ENCODE data around the gene PAM. TPM values are rescaled to one million over a fixed set of nuclear protein-coding genes. Genes with fewer than 3 reads are reported as not detected.

Gene PAM
- total RNA-seq, 2 experiments from 2014 or later = 31.2 to 37.6 TPM

GRCh38 chr5:102921341-102922044, 166.4 kb downstream of the PAM start:
- Mint-ChIP-seq H3K4me3 (no peak overlapping the region), H3K27ac (no peak overlapping the region), H3K4me1 (ENCODE audit: low read depth) (no peaks in the 10 kb centered on the region), H3K9me3 (no peaks in the 10 kb centered on the region), H3K36me3 (ENCODE audit: low read depth) (peaks cover 5% of the 10 kb centered on the region), H3K27me3 (ENCODE audit: low read depth) (no peaks in the 10 kb centered on the region)
- DNase-seq = no peak
- intact Hi-C loops (cut with micrococcal nuclease) = no loop called here
- CTCF ChIA-PET = interaction anchor here (1.2 kb wide), 1 partner anchor 215 kb away, joined by 3 read pairs; no protein-coding TSS in a partner anchor

GRCh38 chr5:102922111-102922720, 167.1 kb downstream of the PAM start:
- no peak overlapping the region for H3K4me3 Mint-ChIP-seq
- intact Hi-C loops (cut with micrococcal nuclease) = no loop called here
- no peaks in the 10 kb centered on the region for H3K9me3 Mint-ChIP-seq
- H3K27me3 Mint-ChIP-seq (ENCODE audit: low read depth) = no peaks in the 10 kb centered on the region
- DNase-seq = no peak
- peaks cover 10% of the 10 kb centered on the region for H3K36me3 Mint-ChIP-seq (ENCODE audit: low read depth)
- no peaks in the 10 kb centered on the region for H3K4me1 Mint-ChIP-seq (ENCODE audit: low read depth)
- CTCF ChIA-PET = interaction anchor here (0.6 to 1.2 kb wide), 2 partner anchors 40 to 216 kb away, joined by 3 to 4 read pairs; no protein-coding TSS in a partner anchor
- no peak overlapping the region for H3K27ac Mint-ChIP-seq

GRCh38 chr5:102922799-102923477, 167.8 kb downstream of the PAM start:
- Mint-ChIP-seq H3K4me1 (ENCODE audit: low read depth) (no peaks in the 10 kb centered on the region), H3K9me3 (no peaks in the 10 kb centered on the region), H3K27me3 (ENCODE audit: low read depth) (no peaks in the 10 kb centered on the region), H3K4me3 (no peak overlapping the region), H3K36me3 (ENCODE audit: low read depth) (peaks cover 10% of the 10 kb centered on the region), H3K27ac (no peak overlapping the region)
- DNase-seq = no peak
- CTCF ChIA-PET = interaction anchor here (0.6 kb wide), 1 partner anchor 40 kb away, joined by 4 read pairs; no protein-coding TSS in a partner anchor
- intact Hi-C loops (cut with micrococcal nuclease) = no loop called here

GRCh38 chr5:102924963-102925362, 169.9 kb downstream of the PAM start:
- DNase-seq = no peak
- intact Hi-C loops (cut with micrococcal nuclease) = no loop called here
- peaks cover 11% of the 10 kb centered on the region for H3K36me3 Mint-ChIP-seq (ENCODE audit: low read depth)
- no peak overlapping the region for H3K27ac Mint-ChIP-seq
- CTCF ChIA-PET = interaction anchor here (0.7 kb wide), 2 partner anchors 10 to 611 kb away, joined by 3 read pairs; no protein-coding TSS in a partner anchor
- H3K27me3 Mint-ChIP-seq (ENCODE audit: low read depth) = no peaks in the 10 kb centered on the region
- no peaks in the 10 kb centered on the region for H3K4me1 Mint-ChIP-seq (ENCODE audit: low read depth)
- H3K9me3 Mint-ChIP-seq = no peaks in the 10 kb centered on the region
- no peak overlapping the region for H3K4me3 Mint-ChIP-seq

- H3K36me3 Mint-ChIP-seq (ENCODE audit: low read depth) = peaks cover 11% of the 10 kb centered on the region
- H3K4me3 Mint-ChIP-seq = no peak overlapping the region
- no peak overlapping the region for H3K27ac Mint-ChIP-seq
- no peak for DNase-seq
- intact Hi-C loops (cut with micrococcal nuclease) = no loop called here
- H3K4me1 Mint-ChIP-seq (ENCODE audit: low read depth) = no peaks in the 10 kb centered on the region
- no peaks in the 10 kb centered on the region for H3K27me3 Mint-ChIP-seq (ENCODE audit: low read depth)
- no peaks in the 10 kb centered on the region for H3K9me3 Mint-ChIP-seq
- CTCF ChIA-PET = no interaction called here
These were observed 171.9 kb downstream of the PAM start for GRCh38 chr5:102927007-102927406.

GRCh38 chr5:102930244-102930643, 175.1 kb downstream of the PAM start:
- intact Hi-C loops (cut with micrococcal nuclease) = no loop called here
- H3K9me3 Mint-ChIP-seq = no peaks in the 10 kb centered on the region
- no peaks in the 10 kb centered on the region for H3K4me1 Mint-ChIP-seq (ENCODE audit: low read depth)
- H3K4me3 Mint-ChIP-seq = no peak overlapping the region
- no peak overlapping the region for H3K27ac Mint-ChIP-seq
- no peaks in the 10 kb centered on the region for H3K27me3 Mint-ChIP-seq (ENCODE audit: low read depth)
- H3K36me3 Mint-ChIP-seq (ENCODE audit: low read depth) = peaks cover 13% of the 10 kb centered on the region
- no peak for DNase-seq
- CTCF ChIA-PET = interaction anchor here (0.7 to 1.3 kb wide), 2 partner anchors 10 to 249 kb away, joined by 3 to 7 read pairs; no protein-coding TSS in a partner anchor

- CTCF ChIA-PET = interaction anchor here (1.3 kb wide), 1 partner anchor 9 kb away, joined by 7 read pairs; no protein-coding TSS in a partner anchor
- H3K27me3 Mint-ChIP-seq (ENCODE audit: low read depth) = no peaks in the 10 kb centered on the region
- no peak overlapping the region for H3K27ac Mint-ChIP-seq
- no peak overlapping the region for H3K4me3 Mint-ChIP-seq
- H3K36me3 Mint-ChIP-seq (ENCODE audit: low read depth) = peaks cover 13% of the 10 kb centered on the region
- no peak for DNase-seq
- H3K4me1 Mint-ChIP-seq (ENCODE audit: low read depth) = peaks cover 4% of the 10 kb centered on the region
- H3K9me3 Mint-ChIP-seq = no peaks in the 10 kb centered on the region
- intact Hi-C loops (cut with micrococcal nuclease) = no loop called here
These were observed 176.1 kb downstream of the PAM start for GRCh38 chr5:102931085-102931725.

GRCh38 chr5:102932781-102933180, 177.7 kb downstream of the PAM start:
- H3K4me1 Mint-ChIP-seq (ENCODE audit: low read depth) = peaks cover 4% of the 10 kb centered on the region
- CTCF ChIA-PET = no interaction called here

GRCh38 chr5:102933316-102933715, 178.2 kb downstream of the PAM start:
- no peak overlapping the region for H3K27ac Mint-ChIP-seq
- CTCF ChIA-PET = interaction anchor here (0.7 kb wide), 1 partner anchor 472 kb away, joined by 3 read pairs; no protein-coding TSS in a partner anchor
- peaks cover 4% of the 10 kb centered on the region for H3K4me1 Mint-ChIP-seq (ENCODE audit: low read depth)
- peaks cover 6% of the 10 kb centered on the region for H3K36me3 Mint-ChIP-seq (ENCODE audit: low read depth)
- intact Hi-C loops (cut with micrococcal nuclease) = no loop called here
- no peak for DNase-seq
- H3K27me3 Mint-ChIP-seq (ENCODE audit: low read depth) = no peaks in the 10 kb centered on the region
- H3K4me3 Mint-ChIP-seq = no peak overlapping the region
- H3K9me3 Mint-ChIP-seq = no peaks in the 10 kb centered on the region

More at GRCh38 chr5:102932781-102933180, 177.7 kb downstream of the PAM start:
- Mint-ChIP-seq H3K36me3 (ENCODE audit: low read depth) (peaks cover 6% of the 10 kb centered on the region), H3K27me3 (ENCODE audit: low read depth) (no peaks in the 10 kb centered on the region), H3K27ac (no peak overlapping the region), H3K4me3 (no peak overlapping the region), H3K9me3 (no peaks in the 10 kb centered on the region)
- no peak for DNase-seq
- intact Hi-C loops (cut with micrococcal nuclease) = no loop called here

- no peaks in the 10 kb centered on the region for H3K9me3 Mint-ChIP-seq
- no peak overlapping the region for H3K4me3 Mint-ChIP-seq
- H3K27me3 Mint-ChIP-seq (ENCODE audit: low read depth) = no peaks in the 10 kb centered on the region
- peaks cover 6% of the 10 kb centered on the region for H3K36me3 Mint-ChIP-seq (ENCODE audit: low read depth)
- no peak overlapping the region for H3K27ac Mint-ChIP-seq
- intact Hi-C loops (cut with micrococcal nuclease) = no loop called here
- CTCF ChIA-PET = interaction anchor here (0.7 kb wide), 1 partner anchor 473 kb away, joined by 3 read pairs; no protein-coding TSS in a partner anchor
- no peak for DNase-seq
- peaks cover 4% of the 10 kb centered on the region for H3K4me1 Mint-ChIP-seq (ENCODE audit: low read depth)
These were observed 178.8 kb downstream of the PAM start for GRCh38 chr5:102933721-102934459.

- intact Hi-C loops (cut with micrococcal nuclease) = no loop called here
- Mint-ChIP-seq H3K9me3 (no peaks in the 10 kb centered on the region), H3K27me3 (ENCODE audit: low read depth) (no peaks in the 10 kb centered on the region), H3K27ac (no peak overlapping the region), H3K36me3 (ENCODE audit: low read depth) (peaks cover 4% of the 10 kb centered on the region), H3K4me3 (no peak overlapping the region), H3K4me1 (ENCODE audit: low read depth) (peaks cover 4% of the 10 kb centered on the region)
- no peak for DNase-seq
- CTCF ChIA-PET = interaction anchor here (0.6 to 0.9 kb wide), 3 partner anchors 31 to 129 kb away, joined by 3 read pairs; no protein-coding TSS in a partner anchor
These were observed 182.8 kb downstream of the PAM start for GRCh38 chr5:102937894-102938293.
